Measurements from ENCODE around the gene SLC22A23.

- no peak for TF ChIP-seq CTCF (conservative IDR thresholded peaks at IDR 0.05; ENCODE audit: low read depth in 2 of 2)
- no peak for TF ChIP-seq CREB1 (CRISPR knock-in tag; IDR thresholded peaks at IDR 0.05; ENCODE audit: low read depth)
- TF ChIP-seq EZH2 (IDR thresholded peaks at IDR 0.05; ENCODE audit: low read depth, unreplicated experiment): no peak
- TF ChIP-seq EZH2phosphoT487 (IDR thresholded peaks at IDR 0.05; ENCODE audit: unreplicated experiment): no peak
- TF ChIP-seq POLR2AphosphoS5 (IDR thresholded peaks at IDR 0.05; ENCODE audit: low read depth): no peak
- TF ChIP-seq ZNF331 (CRISPR knock-in tag; IDR thresholded peaks at IDR 0.05; ENCODE audit: low read depth): no peak
- TF ChIP-seq JUNB (IDR thresholded peaks at IDR 0.05; ENCODE audit: unreplicated experiment): no peak
- TF ChIP-seq ZNF114 (CRISPR knock-in tag; IDR thresholded peaks at IDR 0.05): no peak
- no peak for TF ChIP-seq ETS1 (IDR thresholded peaks at IDR 0.05)
- no peak for TF ChIP-seq REST (IDR thresholded peaks at IDR 0.05; ENCODE audit: unreplicated experiment)
These were observed 30.5 kb downstream of the SLC22A23 start for GRCh38 chr6:3426091-3426926.
